Embryonic facial prominence (tissue), 1 donor: Measurements from ENCODE around the gene NDUFA13.

Experiments used
- DNase-seq: peaks from one replicate; pipeline ENCODE4 v3.0.0-alpha.2; 2016; ENCODE audit errors: extremely low spot score

NDUFA13 gene

DNA sequence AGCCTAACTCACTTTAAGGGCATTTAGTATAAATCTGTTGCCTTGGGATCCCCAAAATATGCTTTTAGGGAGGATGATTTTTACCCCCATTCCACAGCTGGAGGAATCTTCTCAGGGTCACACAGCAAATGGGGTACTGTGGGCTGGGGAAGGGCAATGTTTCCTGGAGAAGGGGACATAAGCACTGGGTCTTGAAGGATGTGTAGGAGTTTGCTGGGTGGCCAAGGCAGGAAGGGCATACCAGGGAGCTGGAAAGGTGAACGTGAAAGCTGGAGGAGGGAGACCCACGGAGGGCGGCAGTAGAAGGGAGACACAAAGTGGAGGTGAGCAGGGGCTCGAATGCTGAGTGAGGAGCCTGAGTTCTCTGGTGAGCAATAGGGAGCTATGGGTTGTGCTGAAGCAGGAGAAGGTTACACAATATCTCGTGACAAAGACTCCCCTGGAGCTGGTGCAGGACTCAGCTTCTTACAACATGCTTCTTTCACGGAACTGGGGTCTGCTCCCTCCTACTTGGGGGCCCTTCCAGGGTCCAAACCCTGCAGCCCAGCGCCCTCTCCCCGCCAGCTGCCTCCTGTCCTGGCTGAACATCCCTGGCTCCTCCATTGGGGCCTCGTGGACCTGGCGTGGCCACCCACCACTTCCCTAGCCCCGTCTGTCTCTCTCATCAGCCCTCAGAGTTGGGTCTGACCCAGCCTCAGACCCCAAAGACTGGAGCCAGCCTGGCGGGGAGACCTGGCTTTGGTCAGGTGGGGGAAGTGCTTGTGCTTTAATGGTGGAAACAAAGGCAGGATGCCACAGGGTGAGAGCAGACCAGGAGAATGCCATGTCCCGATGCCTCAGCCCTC, 33.1 kb downstream of the NDUFA13 start:
- DNase-seq = no peak

DNA sequence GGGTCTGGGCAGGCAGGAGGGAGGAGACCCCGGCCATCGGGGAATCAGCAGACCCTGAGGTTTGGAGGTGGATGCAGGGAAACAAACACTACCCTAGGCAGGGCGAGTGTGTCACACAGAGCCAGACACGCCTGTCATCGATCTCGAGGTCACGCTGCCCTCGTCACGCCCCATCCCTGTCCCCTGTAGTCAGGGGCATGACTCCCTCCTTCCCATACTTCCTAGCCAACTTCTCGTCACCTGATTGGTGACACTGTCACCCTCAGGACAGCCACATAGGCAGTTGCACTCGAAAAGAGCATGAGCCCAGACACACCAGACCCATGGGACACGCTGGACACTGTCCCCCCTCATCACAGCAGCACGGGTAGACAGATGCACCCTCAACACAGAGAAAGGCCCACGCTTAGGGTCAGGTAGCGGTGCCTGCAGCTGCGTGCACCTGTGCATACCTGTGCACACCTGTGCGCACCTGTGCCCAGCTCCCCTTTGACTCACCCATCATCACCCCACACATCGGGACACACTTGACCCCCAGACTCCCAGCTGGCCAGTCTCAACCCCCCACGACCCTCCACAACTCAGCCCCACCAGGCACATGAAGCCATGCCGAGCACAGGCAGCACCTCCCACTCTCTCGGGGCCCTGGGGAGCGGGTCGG, 33.9 kb downstream of the NDUFA13 start:
- no peak for DNase-seq

DNA sequence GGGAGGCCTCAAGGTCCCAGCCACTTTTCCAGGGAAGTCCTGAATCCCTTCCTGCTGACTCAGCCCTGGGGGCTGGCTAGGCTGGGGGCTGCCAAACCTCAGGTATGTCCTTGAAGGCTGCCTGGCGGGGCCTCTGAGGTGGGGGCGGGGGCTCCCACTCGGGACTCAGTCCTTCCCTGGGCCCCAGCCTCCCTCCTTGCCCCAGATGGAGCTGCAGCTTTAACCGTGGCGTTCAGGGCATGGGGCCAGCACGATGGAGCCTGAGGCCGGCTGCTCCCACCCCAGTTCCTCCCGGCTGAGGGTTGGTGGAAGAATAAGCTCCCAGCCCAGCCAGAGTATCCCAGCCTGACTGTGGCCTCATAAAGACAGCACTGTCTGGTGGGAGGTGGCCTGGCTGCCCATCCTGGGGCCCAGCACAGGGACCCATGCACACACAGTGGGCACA, 34.5 kb downstream of the NDUFA13 start:
- no peak for DNase-seq

DNA sequence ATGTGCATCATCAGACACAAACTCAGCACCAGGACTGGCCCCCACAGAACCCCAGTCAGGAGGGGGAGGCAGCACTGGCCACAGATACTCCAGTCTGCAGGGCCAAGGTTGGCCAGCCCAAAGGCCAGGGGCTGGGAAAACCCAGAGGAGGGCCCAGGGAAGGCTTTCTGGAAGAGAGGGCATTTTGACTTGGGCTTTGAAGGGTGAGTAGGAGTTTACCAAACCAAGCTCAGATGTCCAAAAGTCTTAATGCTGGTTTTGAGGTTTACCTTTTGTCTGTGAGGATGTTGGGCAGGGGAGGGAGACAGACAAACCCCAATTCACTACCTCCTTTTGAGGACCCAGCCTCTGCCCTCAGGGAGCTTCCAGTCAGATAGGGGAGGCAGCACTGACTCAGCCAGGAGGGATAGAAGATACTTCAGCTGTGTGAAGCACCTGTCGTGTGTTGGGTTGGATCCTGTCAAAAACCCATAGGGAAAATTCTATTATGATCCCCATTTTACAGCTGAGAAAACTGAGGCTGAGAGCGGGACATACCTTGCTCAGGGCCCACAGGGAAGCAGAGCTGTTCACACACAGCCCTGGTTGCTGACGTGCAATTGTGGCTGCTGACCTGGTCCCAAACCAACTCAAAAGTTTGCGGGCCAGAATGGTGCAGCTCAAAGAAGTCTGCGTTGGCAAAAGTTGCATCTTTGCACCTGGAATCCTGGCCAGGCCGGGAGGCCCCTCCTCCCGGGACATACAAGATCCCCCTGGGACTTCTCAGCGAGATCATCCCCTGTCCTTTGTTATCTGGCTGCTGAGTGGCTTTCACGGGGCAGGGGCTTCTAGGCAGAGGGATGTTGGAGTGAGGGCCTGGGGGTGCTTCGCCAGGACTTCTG, 35.2 kb downstream of the NDUFA13 start:
- no peak for DNase-seq

DNA sequence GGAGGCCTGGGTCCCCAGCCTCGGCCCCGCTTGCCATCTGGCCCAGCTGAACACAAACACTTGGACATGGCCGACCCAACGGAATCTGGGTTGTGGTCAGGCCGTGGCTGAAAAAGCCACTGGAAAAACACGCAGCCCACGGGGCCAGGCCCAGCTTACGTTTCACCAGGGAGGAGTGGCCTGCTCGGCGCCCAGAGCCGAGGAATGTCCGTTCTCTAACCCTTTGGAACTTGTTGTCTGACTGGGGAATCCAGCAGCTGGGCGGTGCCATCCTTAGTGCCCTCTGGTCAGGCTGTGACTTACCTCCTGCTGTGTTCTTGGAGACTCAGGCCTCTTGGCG, 35.8 kb downstream of the NDUFA13 start:
- DNase-seq = no peak

DNA sequence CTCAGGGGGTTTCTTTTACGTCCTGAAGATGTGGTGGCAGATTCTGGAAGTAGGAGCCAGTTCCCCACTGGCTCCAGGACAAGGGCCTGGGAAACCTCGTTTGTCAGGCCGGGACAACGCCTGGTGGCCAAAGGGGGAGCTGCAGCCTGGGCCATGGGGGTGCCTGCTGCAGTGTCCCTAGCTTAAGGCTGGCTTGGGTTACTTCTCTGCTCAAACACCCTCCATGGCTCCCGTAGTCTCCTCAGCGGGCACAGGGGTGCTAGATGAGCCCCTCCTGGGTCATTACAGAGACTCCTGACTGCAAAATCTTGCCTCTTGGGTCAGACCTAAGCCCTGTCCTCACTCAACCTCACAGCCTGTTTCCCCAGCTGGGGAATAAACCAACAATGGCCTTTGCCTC, 36.8 kb downstream of the NDUFA13 start:
- no peak for DNase-seq

DNA sequence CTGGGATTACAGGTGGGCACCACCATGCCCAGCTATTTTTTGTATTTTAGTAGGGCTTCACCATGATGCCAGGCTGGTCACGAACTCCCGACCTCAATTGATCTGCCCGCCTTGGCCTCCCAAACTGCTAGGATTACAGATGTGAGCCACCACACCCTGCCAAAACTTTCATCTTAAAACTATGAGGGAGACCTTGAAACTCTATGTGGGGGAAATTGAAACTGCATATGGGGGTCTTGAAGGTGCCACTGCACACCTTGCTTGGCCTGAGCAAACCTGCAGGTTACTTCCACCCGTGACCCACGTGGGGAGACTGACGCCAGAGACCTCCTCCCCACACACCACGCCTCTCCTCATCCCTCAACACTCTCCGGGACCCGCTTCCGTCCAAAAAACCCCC, 37.6 kb downstream of the NDUFA13 start:
- no peak for DNase-seq

DNA sequence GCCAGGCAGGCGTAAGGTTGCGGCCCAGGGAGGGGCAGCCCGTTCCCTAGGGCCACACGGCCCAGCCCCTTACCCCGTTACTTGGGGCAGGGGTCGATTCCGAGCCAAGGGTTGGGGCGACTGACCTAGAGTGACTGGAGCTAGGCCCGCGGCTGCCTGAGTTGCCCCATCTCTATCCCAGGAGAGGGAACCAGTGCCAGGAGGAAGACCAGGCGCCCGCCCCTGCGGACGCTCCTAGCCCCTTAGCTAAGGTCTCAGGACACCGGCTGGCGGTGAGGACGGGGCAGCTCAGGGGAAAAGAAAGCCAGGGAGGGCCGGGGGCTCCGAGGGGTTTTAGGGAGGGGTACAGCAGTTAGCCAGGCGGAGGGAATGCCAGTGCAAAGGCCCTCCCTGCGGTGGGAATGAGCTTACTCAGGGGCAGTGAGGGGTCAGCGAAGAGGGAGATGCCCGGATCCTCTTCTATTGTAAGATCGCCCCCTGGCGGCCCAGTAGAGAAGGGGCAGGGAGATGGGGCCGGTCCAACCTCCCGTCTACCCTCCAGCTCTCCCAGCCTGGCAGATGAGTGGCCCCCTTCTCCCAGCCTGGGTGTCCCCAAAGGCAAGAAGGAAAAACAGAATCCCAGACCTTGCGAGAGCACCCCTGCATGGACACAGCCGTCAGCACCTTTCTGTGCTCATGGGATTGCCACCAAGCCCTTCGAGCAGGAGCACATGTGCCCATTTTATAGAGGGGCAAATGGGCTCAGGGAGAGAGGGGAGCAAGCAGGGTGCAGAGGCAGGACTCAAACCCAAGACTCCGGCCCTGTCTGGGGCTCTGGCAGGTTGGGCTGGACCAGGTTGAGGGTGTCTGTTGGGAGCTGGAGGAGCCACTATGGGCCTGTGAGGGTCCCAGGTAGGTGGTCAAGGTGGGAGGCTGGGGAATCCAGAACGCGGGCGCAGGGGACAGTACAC, 38.3 kb downstream of the NDUFA13 start:
- DNase-seq = no peak

DNA sequence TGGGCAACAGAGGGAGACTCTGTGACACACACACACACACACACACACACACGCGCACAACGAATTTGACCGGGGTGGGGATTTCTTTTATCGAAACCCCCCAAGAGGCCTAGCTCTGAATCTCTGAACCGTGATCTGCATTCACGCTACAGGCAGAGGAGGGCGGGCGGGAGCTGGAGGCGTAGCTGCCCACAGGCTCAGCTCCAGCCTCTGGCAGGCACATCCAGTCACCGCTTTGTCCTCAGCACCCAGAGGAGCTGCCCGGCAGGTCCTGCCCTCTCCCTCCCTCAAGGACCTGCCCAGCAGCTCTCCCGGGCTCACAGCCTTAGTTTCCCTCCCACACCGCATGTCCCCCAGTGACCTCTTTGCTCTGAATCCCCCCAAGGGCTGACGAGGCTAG, 42.0 kb downstream of the NDUFA13 start:
- no peak for DNase-seq

DNA sequence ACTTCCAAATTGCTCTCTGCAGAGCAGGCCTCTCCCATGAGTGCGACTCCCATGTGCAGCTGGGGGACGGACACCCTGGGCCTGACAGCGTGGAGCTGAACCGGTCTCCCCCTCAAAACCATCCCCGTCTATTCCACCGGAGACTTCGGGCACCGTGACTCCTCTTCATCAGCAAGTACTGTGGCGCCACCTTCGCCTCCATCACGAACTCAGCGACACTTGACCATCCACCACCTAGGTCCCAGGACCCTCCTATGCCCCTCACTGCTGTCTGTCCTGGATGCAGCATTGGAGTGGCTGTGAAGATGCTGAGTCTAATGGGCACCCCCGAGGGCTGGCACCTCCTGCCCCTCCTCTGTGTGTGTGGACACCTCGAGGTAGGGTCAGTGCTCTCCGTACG, 42.6 kb downstream of the NDUFA13 start:
- no peak for DNase-seq

DNA sequence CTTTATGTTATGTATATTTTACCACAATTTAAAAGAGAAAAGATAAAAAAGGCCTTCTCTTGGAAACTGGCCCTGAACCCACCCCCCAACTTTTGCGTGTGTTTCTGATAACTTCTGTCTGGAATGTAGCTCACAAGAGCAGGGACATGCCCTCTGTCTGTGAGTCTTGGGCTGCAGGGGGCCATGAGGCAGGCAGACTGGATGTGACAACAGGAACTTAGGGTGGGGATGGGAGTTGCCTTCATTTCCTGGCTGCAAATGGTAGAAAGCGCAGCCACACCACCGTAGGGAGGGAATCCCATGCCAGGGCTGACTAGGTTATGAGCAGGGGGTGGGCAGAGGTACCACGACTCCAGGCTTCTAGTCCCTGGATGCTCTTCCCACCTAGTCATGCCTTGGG, 43.9 kb downstream of the NDUFA13 start:
- DNase-seq = no peak

DNA sequence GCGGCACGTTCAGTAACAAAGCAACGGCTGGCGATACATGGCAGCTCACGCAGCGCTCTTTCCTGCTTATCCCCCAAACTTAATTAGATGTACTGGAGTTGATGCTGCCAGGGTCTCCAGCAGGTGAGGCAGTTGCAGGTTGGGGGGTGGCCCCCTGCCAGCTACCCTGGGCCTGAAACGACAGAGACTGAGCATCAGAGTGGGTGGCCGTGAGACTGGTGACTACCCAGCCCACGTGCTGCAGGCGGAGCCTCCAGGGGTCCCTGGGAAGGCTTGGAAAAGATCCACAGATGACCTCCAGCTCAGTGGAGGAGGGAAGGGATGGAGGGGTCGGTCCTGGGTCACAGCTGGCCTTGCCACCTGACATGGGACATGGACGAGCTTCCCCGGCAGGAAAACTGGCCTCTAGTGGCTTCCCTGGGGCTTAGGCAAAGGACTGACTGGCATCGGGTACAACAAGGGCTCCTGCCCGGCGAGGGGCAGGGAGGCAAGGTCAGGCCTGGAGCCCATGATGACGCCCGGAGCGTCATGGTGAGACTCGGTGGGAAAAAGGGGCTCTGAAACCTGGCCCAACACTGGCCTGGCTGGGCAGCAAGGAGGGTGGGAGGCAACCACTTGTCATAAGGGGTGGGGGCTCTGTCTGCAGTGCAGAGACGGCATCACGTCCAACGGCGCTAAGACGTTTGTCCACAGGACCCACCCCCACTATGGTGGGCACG, 46.1 kb downstream of the NDUFA13 start:
- DNase-seq = no peak

DNA sequence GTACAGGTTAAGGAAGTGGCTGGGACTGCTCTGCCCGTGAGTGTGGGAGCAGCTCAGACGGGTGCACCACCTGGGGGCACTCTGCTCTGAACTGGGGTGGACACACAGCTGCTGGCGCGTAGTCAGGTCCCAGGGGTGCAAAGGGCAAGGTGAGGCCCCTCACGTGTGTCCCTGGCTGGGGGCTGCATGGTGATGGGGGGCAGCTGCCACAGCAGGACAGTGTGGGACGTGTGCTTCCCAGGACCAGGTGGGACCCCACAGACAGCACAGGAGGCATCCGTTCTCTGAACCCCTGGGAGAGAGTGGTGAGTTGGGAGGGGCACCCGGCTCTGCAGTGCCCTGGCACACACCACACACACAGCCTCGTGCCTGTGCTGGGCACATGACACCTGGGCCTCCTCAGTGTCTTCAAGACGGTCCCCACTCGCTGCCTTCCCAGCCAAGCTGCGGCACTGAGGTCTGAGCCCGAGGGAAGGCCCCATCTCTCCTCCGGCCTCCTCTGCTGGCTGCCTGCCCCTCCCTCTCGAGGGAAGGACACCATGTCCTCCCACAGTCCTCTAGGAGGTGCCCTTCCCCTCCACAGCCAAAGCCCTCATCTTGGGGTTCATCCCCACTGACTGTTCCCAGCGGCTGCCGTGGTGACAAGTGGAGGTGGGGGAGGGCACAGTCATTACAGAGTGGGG, 46.8 kb downstream of the NDUFA13 start:
- no peak for DNase-seq

DNA sequence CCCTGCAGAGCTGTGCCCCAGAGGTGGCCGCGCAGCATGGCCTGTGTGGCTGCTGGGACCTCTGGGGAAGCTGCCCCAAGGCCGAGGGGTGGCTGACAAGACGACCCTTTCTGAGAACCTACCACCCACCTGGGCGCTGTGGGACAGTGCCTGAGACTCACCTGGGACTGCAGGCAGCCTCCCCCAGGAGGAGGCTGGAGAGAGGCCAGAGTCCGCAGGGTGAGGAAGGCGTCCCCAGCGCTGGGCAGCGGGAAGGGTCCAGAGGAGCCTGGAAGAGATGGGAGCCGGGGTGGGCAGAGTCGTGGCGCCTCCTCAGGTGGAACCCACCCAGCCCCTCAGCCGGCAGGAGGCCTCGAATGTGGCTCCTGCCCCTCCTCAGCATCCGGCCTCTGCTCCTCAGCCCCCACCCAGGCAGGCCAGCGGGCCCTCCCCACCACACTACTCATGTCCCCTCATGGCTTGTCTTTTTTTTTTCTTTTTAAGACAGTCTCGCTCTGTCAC, 47.4 kb downstream of the NDUFA13 start:
- DNase-seq = no peak

DNA sequence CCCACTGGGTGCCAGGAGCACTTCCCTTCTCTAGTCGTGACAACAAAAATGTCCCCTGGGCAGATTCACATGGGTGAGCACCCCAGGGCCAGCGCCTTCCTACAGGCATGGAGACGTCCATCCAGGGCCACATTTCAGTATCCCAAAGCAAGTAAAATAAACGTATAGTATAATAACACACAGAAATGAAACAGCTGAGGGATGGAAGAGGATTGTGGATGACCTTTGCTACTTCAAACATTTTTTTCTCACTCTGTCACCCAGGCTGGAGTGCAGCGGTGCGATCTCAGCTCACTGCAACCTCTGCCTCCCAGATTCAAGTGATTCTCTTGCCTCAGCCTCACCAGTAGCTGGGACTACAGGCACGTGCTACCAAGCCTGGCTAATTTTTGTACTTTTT, 50.3 kb downstream of the NDUFA13 start:
- no peak for DNase-seq

DNA sequence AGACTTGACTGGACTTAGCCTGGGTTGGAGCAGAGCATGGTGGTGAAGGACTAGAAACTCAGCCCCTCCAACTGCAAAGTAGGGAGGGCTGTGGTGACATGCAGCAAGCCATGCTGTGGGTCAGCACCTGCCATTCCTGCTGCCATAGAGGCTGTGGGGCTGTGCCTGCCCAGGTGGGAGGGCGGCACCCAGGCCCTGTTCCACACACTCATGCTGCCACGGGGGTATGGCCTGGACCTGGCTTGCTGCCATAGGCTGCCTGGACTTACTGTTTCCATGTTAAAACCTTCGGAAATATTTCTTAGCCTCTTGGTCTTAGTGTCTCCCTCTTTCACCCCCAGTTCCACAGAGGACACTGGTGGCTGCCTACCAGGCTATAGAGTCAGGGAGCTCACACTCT, 51.4 kb downstream of the NDUFA13 start:
- DNase-seq = no peak

DNA sequence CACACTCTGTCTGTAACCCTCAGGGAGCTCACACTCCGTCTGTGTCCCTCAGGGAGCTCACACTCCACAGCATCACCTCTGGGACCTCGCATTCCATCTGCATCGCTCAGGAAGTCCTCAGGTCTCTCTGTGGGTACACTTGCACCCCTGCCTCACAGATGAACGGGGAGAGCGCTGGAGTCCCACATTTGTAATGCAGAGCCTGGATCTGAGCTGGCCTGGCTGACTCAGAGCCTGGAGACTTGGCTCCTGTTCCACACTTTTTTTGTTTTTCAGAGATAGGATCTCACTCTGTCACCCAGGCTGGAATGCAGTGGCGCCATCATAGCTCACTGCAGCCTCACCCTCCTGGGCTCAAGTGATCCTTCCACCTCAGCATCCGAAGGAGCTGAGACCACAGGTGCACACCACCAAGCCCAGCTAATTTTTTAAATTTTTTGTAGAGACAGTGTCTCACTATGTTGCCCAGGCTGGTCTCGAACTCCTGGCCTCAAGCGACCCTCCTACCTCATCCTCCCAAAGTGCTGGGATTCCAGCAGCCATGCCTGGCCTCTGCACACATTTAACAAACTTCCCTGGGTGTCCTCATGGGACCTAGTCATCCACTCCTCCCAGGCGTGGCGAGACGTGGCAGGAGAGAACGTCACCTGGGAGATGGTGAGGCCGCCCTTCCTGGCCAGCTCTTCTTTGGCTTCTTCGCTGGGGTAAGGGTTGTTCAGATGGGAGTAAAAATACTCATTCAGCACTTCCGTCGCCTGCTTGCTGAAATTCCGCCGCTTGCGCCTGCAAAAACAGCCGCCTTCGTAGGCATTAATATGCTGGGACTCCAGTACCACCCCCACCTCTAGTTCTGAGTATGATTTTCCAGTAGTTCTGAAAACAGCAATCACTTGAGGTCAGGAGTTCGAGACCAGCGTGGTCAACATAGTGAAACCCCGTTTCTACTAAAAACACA, 53.1 kb downstream of the NDUFA13 start:
- DNase-seq = no peak

DNA sequence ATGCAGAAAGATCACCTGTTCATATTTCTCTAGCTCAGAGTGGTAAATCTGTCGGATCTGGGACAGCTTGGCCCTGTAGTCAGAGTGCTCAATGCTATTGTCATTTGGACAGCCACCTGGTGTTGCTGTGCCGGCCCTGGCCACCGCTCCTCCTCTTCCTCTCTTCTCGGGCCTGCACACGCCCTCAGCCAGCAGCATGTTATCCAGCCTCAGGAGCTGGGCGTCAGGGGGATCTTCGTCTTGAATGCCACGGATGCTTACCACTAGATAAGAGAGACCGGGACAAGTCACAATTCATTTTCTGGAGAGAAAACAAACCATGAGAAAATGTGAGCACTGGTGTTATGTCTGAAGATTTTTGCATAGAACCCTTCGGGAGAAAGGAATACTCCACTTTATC, 54.5 kb downstream of the NDUFA13 start:
- DNase-seq = no peak
